ENCODE data around the gene GAL3ST3.

The GAL3ST3 gene

DNA sequence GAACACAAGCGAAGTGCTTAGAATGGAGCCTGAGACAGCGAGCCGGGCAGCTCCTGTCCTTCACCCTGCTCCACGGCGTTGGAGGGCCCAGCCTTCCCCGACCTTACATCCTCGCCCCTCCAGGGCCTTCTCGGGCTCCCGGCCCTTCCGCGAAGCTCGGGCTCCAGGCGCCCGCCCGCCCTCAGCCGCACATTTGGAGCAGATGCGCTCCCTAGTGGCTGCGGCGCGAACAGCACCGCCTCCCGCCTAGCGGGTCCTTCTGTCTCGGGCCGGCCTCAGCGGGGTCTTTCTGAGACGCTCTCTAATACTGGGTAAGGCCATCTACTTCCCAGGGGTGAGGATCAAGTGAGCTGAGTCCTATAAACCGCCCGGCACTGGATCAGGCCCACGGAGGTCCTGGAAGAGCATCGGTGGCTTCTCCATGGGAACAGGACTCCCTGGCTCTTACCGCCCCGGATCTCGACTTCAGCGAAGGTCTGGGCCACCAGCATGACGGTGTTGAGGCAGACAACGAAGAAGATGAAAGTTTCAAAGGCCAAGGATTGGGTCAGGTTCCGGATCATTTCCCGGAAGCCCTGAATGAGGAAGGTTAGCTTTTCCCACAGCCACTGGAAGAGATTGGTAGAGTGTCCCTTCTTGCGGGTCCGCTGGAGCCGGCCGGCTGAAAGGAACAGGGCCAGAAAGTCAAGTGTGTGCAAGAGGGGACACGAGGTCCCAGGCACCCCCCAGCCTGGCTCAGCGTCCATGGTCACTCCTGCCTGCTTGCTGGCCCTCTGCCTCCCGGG lies 26.4 kb downstream of the GAL3ST3 start:
- peak overlapping the region; percentile 36 to 55 for H3K4me3 ChIP-seq (ENCODE audit: low read length in 2 of 2)

GRCh38 chr11:66020618-66021357 lies 28.2 kb downstream of the GAL3ST3 start:
- H3K4me1 ChIP-seq (ENCODE audit: control insufficient read depth, insufficient read depth, low read length): peaks cover 6% of the 10 kb centered on the region

More for the DNA sequence above, 26.4 kb downstream of the GAL3ST3 start:
- no peak overlapping the region for H3K27ac ChIP-seq (ENCODE audit: low read length)
- peaks cover 6% of the 10 kb centered on the region for H3K4me1 ChIP-seq (ENCODE audit: control insufficient read depth, insufficient read depth, low read length)
- H3K9ac ChIP-seq (ENCODE audit: low read length in 2 of 2): peak overlapping the region; percentile 44 to 68
- peaks cover 2 to 3% of the 10 kb centered on the region in 2 donors for H3K27me3 ChIP-seq (ENCODE audit: control insufficient read depth in 1 of 2, insufficient read depth in 2 of 2, low read length in 2 of 2)
- no peaks in the 10 kb centered on the region for H3K9me3 ChIP-seq (ENCODE audit: control insufficient read depth in 2 of 2, low read length in 2 of 2)
- no peaks in the 10 kb centered on the region for H3K36me3 ChIP-seq (ENCODE audit: control insufficient read depth in 2 of 2, insufficient read depth in 2 of 2, low read length in 2 of 2)

GRCh38 chr11:66020212-66020611 lies 28.7 kb downstream of the GAL3ST3 start:
- peaks cover 6% of the 10 kb centered on the region for H3K4me1 ChIP-seq (ENCODE audit: control insufficient read depth, insufficient read depth, low read length)
- H3K27ac ChIP-seq (ENCODE audit: low read length): no peak overlapping the region
- no peaks in the 10 kb centered on the region for H3K36me3 ChIP-seq (ENCODE audit: control insufficient read depth in 2 of 2, insufficient read depth in 2 of 2, low read length in 2 of 2)
- H3K9me3 ChIP-seq (ENCODE audit: control insufficient read depth in 2 of 2, low read length in 2 of 2): no peaks in the 10 kb centered on the region
- H3K4me3 ChIP-seq (ENCODE audit: low read length in 2 of 2): no peak overlapping the region
- H3K27me3 ChIP-seq (ENCODE audit: control insufficient read depth in 1 of 2, insufficient read depth in 2 of 2, low read length in 2 of 2): peaks cover 2 to 3% of the 10 kb centered on the region in 2 donors
- no peak overlapping the region for H3K9ac ChIP-seq (ENCODE audit: low read length in 2 of 2)

More at GRCh38 chr11:66020618-66021357, 28.2 kb downstream of the GAL3ST3 start:
- H3K9ac ChIP-seq (ENCODE audit: low read length in 2 of 2): no peak overlapping the region
- H3K27ac ChIP-seq (ENCODE audit: low read length): no peak overlapping the region
- no peaks in the 10 kb centered on the region for H3K36me3 ChIP-seq (ENCODE audit: control insufficient read depth in 2 of 2, insufficient read depth in 2 of 2, low read length in 2 of 2)
- no peaks in the 10 kb centered on the region for H3K9me3 ChIP-seq (ENCODE audit: control insufficient read depth in 2 of 2, low read length in 2 of 2)
- H3K4me3 ChIP-seq (ENCODE audit: low read length in 2 of 2): no peak overlapping the region
- H3K27me3 ChIP-seq (ENCODE audit: control insufficient read depth in 1 of 2, insufficient read depth in 2 of 2, low read length in 2 of 2): peaks cover 2 to 3% of the 10 kb centered on the region in 2 donors

DNA sequence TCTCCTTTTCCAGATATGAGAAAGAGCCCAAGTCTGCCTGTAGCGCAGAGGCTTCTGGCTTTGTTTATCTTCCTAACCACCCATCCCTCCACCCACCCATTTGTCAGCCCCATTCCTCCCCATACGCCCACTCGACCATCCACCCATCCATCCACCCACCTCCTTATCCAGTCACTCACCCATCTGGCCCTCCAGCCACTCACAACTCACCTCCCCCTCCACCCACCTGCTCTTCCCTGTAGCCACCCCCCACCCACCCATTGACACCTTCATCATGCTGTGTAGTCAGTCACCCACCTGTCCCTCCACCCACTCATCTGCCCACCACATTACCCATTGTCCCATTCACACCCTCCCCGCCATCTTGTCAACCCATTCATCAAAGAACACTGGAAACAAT lies 31.6 kb downstream of the GAL3ST3 start:
- H3K4me1 ChIP-seq (ENCODE audit: control insufficient read depth, insufficient read depth, low read length): peaks cover 2% of the 10 kb centered on the region
- H3K4me3 ChIP-seq (ENCODE audit: low read length in 2 of 2): no peak overlapping the region
- no peak overlapping the region for H3K27ac ChIP-seq (ENCODE audit: low read length)
- no peaks in the 10 kb centered on the region for H3K36me3 ChIP-seq (ENCODE audit: control insufficient read depth in 2 of 2, insufficient read depth in 2 of 2, low read length in 2 of 2)
- H3K27me3 ChIP-seq (ENCODE audit: control insufficient read depth in 1 of 2, insufficient read depth in 2 of 2, low read length in 2 of 2): peaks cover 14 to 18% of the 10 kb centered on the region in 2 donors
- H3K9me3 ChIP-seq (ENCODE audit: control insufficient read depth in 2 of 2, low read length in 2 of 2): no peaks in the 10 kb centered on the region
- no peak overlapping the region for H3K9ac ChIP-seq (ENCODE audit: low read length in 2 of 2)

DNA sequence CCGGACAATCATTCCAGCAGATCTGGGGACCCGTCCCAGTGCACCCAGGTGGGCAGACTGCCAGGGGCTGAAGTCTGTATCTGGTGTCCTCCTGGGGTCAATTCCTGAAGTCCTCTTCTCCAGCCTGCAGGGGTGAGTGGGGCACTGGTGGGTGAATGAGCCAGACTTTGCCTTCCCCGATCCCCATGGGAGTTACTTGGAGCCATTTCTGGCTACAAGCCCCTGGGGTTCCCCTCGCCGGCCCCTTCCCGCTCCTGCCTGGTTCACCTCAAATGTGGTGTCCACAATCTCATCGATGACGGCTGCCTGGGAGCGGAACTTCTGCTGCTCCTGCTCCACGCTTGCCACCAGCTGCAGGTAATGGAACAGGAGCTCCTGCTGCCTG lies 32.2 kb downstream of the GAL3ST3 start:
- H3K27ac ChIP-seq (ENCODE audit: low read length): no peak overlapping the region
- H3K4me3 ChIP-seq (ENCODE audit: low read length in 2 of 2): no peak overlapping the region
- no peak overlapping the region for H3K9ac ChIP-seq (ENCODE audit: low read length in 2 of 2)
- H3K9me3 ChIP-seq (ENCODE audit: control insufficient read depth in 2 of 2, low read length in 2 of 2): no peaks in the 10 kb centered on the region
- no peaks in the 10 kb centered on the region for H3K36me3 ChIP-seq (ENCODE audit: control insufficient read depth in 2 of 2, insufficient read depth in 2 of 2, low read length in 2 of 2)
- H3K4me1 ChIP-seq (ENCODE audit: control insufficient read depth, insufficient read depth, low read length): peaks cover 6% of the 10 kb centered on the region
- peaks cover 17 to 23% of the 10 kb centered on the region in 2 donors for H3K27me3 ChIP-seq (ENCODE audit: control insufficient read depth in 1 of 2, insufficient read depth in 2 of 2, low read length in 2 of 2)

GRCh38 chr11:66015936-66016792 lies 32.8 kb downstream of the GAL3ST3 start:
- H3K27ac ChIP-seq (ENCODE audit: low read length): no peak overlapping the region
- no peak overlapping the region for H3K4me3 ChIP-seq (ENCODE audit: low read length in 2 of 2)
- H3K4me1 ChIP-seq (ENCODE audit: control insufficient read depth, insufficient read depth, low read length): peaks cover 9% of the 10 kb centered on the region
- peaks cover 17 to 24% of the 10 kb centered on the region in 2 donors for H3K27me3 ChIP-seq (ENCODE audit: control insufficient read depth in 1 of 2, insufficient read depth in 2 of 2, low read length in 2 of 2)
- no peaks in the 10 kb centered on the region for H3K9me3 ChIP-seq (ENCODE audit: control insufficient read depth in 2 of 2, low read length in 2 of 2)
- no peaks in the 10 kb centered on the region for H3K36me3 ChIP-seq (ENCODE audit: control insufficient read depth in 2 of 2, insufficient read depth in 2 of 2, low read length in 2 of 2)
- no peak overlapping the region for H3K9ac ChIP-seq (ENCODE audit: low read length in 2 of 2)

GRCh38 chr11:66015454-66015881 lies 33.5 kb downstream of the GAL3ST3 start:
- no peak overlapping the region for H3K27ac ChIP-seq (ENCODE audit: low read length)
- H3K36me3 ChIP-seq (ENCODE audit: control insufficient read depth in 2 of 2, insufficient read depth in 2 of 2, low read length in 2 of 2): no peaks in the 10 kb centered on the region
- peaks cover 9% of the 10 kb centered on the region for H3K4me1 ChIP-seq (ENCODE audit: control insufficient read depth, insufficient read depth, low read length)
- H3K4me3 ChIP-seq (ENCODE audit: low read length in 2 of 2): no peak overlapping the region
- no peaks in the 10 kb centered on the region for H3K9me3 ChIP-seq (ENCODE audit: control insufficient read depth in 2 of 2, low read length in 2 of 2)
- peaks cover 17 to 25% of the 10 kb centered on the region in 2 donors for H3K27me3 ChIP-seq (ENCODE audit: control insufficient read depth in 1 of 2, insufficient read depth in 2 of 2, low read length in 2 of 2)
- no peak overlapping the region for H3K9ac ChIP-seq (ENCODE audit: low read length in 2 of 2)

GRCh38 chr11:66014804-66015453 lies 34.0 kb downstream of the GAL3ST3 start:
- Histone ChIP-seq H3K9me3 (ENCODE audit: control insufficient read depth in 2 of 2, low read length in 2 of 2) (no peaks in the 10 kb centered on the region), H3K4me3 (ENCODE audit: low read length in 2 of 2) (no peak overlapping the region), H3K36me3 (ENCODE audit: control insufficient read depth in 2 of 2, insufficient read depth in 2 of 2, low read length in 2 of 2) (no peaks in the 10 kb centered on the region), H3K4me1 (ENCODE audit: control insufficient read depth, insufficient read depth, low read length) (peaks cover 9% of the 10 kb centered on the region), H3K9ac (ENCODE audit: low read length in 2 of 2) (no peak overlapping the region), H3K27me3 (ENCODE audit: control insufficient read depth in 1 of 2, insufficient read depth in 2 of 2, low read length in 2 of 2) (peaks cover 17 to 25% of the 10 kb centered on the region in 2 donors), H3K27ac (ENCODE audit: low read length) (no peak overlapping the region)

GRCh38 chr11:66013762-66014100 lies 35.2 kb downstream of the GAL3ST3 start:
- Histone ChIP-seq H3K9ac (ENCODE audit: low read length in 2 of 2) (no peak overlapping the region), H3K4me1 (ENCODE audit: control insufficient read depth, insufficient read depth, low read length) (peaks cover 9% of the 10 kb centered on the region), H3K9me3 (ENCODE audit: control insufficient read depth in 2 of 2, low read length in 2 of 2) (no peaks in the 10 kb centered on the region), H3K27ac (ENCODE audit: low read length) (no peak overlapping the region), H3K27me3 (ENCODE audit: control insufficient read depth in 1 of 2, insufficient read depth in 2 of 2, low read length in 2 of 2) (peaks cover 17 to 25% of the 10 kb centered on the region in 2 donors), H3K36me3 (ENCODE audit: control insufficient read depth in 2 of 2, insufficient read depth in 2 of 2, low read length in 2 of 2) (no peaks in the 10 kb centered on the region), H3K4me3 (ENCODE audit: low read length in 2 of 2) (no peak overlapping the region)

Measured in stomach smooth muscle (tissue), 2 donors.